Measurements from ENCODE around the gene TRAF1. TPM values are rescaled to one million over a fixed set of nuclear protein-coding genes. Genes with fewer than 3 reads are reported as not detected.

TRAF1 gene
- total and polyA plus RNA-seq, 4 donors: 0.38 to 2.6 (median 0.71) TPM

DNA sequence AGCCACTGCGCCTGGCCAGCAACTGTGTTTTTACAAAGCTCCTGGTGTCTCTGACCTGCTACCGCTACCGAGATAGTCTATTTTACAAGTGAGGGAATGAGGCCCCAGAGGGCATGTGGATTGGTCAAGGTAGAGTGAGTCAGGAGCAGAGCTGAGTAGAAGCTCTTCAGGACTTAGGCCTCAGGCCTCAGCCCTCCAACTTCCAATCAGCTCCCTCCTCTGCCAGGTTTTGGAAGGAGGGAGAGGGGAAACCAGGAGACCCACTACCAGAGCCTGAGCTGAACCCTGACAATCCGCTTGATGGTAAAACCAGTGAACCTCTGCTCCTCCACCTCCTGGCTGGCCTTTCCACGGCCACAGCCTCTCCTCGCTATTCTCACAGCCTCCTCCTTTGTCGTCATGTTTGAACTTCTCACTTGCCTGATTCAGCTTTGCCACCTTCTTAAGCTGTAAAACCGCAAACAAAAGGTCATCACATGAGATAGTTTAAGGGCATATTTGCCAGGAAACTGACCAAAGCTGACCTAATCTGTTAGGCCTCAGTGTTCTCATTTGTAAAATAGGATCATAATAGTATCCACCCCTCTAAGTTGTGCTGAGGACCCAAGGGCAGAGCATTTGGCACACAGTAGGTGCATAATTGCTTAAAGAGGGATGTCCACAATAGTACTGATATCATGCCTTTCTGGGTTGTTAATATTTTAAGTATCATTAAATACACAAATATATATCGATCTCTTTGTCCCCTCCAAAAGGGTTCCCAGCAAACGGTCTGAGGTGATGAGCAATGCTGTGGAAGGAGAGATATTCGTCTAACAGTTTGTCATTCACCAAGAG is 1.7 kb downstream of the TRAF1 start:
- H3K27me3 ChIP-seq (ENCODE audit: control insufficient read depth in 4 of 4, insufficient read depth in 4 of 4, low read length in 3 of 4): no peaks in the 10 kb centered on the region
- DNase-seq (ENCODE audit: low spot score): no peak
- no peaks in the 10 kb centered on the region for H3K36me3 ChIP-seq (ENCODE audit: control insufficient read depth in 4 of 4, insufficient read depth in 3 of 4, low read depth in 1 of 4, low read length in 3 of 4)
- H3K27ac ChIP-seq (ENCODE audit: low read depth in 1 of 2, low read length in 2 of 2): peak overlapping the region in 1 of 2 donors; percentile 61
- H3K9ac ChIP-seq (ENCODE audit: low read depth in 1 of 2, low read length in 2 of 2): peak overlapping the region in 1 of 2 donors; percentile 39
- H3K4me3 ChIP-seq (ENCODE audit: low read depth in 1 of 3, low read length in 3 of 3): no peak overlapping the region
- H3K4me1 ChIP-seq (ENCODE audit: control insufficient read depth in 4 of 4, insufficient read depth in 4 of 4, low read length in 3 of 4): peaks cover 0 to 10% (median 6%) of the 10 kb centered on the region in 4 donors
- no peaks in the 10 kb centered on the region for H3K9me3 ChIP-seq (ENCODE audit: control insufficient read depth in 4 of 4, low read length in 3 of 4)
- WGBS: 87% methylated on average over 11 of the region's 11 CpGs
- TF ChIP-seq SP1 (IDR thresholded peaks at IDR 0.05) (no peak), JUND (IDR thresholded peaks at IDR 0.05) (no peak), RAD21 (IDR thresholded peaks at IDR 0.05) (no peak), RXRA (IDR thresholded peaks at IDR 0.05) (no peak), EGR1 (IDR thresholded peaks at IDR 0.05; ENCODE audit: low read depth in 2 of 2) (no peak), NR2F2 (IDR thresholded peaks at IDR 0.05) (no peak), TAF1 (conservative IDR thresholded peaks at IDR 0.05) (no peak), HNF4G (IDR thresholded peaks at IDR 0.05) (no peak)
- TF ChIP-seq, protein P1, sequence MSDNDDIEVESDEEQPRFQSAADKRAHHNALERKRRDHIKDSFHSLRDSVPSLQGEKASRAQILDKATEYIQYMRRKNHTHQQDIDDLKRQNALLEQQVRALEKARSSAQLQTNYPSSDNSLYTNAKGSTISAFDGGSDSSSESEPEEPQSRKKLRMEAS (IDR thresholded peaks at IDR 0.05): no peak
- TF ChIP-seq, protein P2, sequence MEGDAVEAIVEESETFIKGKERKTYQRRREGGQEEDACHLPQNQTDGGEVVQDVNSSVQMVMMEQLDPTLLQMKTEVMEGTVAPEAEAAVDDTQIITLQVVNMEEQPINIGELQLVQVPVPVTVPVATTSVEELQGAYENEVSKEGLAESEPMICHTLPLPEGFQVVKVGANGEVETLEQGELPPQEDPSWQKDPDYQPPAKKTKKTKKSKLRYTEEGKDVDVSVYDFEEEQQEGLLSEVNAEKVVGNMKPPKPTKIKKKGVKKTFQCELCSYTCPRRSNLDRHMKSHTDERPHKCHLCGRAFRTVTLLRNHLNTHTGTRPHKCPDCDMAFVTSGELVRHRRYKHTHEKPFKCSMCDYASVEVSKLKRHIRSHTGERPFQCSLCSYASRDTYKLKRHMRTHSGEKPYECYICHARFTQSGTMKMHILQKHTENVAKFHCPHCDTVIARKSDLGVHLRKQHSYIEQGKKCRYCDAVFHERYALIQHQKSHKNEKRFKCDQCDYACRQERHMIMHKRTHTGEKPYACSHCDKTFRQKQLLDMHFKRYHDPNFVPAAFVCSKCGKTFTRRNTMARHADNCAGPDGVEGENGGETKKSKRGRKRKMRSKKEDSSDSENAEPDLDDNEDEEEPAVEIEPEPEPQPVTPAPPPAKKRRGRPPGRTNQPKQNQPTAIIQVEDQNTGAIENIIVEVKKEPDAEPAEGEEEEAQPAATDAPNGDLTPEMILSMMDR (IDR thresholded peaks at IDR 0.05; ENCODE audit: low read depth, low read length, missing input control): no peak
- TF ChIP-seq, protein P3, sequence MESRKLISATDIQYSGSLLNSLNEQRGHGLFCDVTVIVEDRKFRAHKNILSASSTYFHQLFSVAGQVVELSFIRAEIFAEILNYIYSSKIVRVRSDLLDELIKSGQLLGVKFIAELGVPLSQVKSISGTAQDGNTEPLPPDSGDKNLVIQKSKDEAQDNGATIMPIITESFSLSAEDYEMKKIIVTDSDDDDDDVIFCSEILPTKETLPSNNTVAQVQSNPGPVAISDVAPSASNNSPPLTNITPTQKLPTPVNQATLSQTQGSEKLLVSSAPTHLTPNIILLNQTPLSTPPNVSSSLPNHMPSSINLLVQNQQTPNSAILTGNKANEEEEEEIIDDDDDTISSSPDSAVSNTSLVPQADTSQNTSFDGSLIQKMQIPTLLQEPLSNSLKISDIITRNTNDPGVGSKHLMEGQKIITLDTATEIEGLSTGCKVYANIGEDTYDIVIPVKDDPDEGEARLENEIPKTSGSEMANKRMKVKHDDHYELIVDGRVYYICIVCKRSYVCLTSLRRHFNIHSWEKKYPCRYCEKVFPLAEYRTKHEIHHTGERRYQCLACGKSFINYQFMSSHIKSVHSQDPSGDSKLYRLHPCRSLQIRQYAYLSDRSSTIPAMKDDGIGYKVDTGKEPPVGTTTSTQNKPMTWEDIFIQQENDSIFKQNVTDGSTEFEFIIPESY (IDR thresholded peaks at IDR 0.05): no peak

DNA sequence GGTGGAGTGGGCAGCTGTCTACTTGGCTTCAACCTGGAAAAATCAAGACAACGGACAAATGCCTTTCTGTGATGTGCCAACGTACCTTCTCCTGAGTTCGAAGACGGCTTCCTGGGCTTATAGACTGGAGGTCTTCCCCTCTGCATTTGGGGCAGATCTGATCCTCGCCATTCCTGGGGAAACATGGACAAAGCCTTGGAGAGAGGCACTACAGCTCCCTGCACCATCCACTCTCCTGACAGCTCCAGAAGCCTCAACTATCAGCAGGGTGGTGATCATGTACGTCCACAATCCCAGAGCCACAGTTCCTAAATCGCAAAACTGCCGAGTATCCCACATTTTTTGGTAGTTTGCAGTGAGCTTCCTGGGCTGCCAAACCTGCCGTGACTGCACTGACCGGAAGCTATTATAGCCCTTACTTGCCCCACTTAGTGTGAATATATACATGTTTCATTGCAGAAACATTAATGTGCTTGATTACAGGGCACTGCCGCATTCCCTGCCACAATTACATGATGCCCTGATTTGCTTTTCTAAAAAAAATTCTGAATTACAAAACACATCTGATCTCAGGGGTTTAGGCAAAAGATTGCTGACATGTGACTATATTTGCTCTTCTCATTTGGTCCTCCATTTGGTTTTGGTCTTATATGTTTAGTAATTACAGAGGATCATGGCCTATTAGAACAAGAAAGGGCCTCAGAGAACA is 2.8 kb downstream of the TRAF1 start:
- WGBS: 90% methylated on average over 11 of the region's 11 CpGs
- H3K4me1 ChIP-seq (ENCODE audit: control insufficient read depth in 4 of 4, insufficient read depth in 4 of 4, low read length in 3 of 4): peaks cover 0 to 6% (median 3%) of the 10 kb centered on the region in 4 donors
- TF ChIP-seq HNF4A (conservative IDR thresholded peaks at IDR 0.05): no peak
- TF ChIP-seq, protein P4, sequence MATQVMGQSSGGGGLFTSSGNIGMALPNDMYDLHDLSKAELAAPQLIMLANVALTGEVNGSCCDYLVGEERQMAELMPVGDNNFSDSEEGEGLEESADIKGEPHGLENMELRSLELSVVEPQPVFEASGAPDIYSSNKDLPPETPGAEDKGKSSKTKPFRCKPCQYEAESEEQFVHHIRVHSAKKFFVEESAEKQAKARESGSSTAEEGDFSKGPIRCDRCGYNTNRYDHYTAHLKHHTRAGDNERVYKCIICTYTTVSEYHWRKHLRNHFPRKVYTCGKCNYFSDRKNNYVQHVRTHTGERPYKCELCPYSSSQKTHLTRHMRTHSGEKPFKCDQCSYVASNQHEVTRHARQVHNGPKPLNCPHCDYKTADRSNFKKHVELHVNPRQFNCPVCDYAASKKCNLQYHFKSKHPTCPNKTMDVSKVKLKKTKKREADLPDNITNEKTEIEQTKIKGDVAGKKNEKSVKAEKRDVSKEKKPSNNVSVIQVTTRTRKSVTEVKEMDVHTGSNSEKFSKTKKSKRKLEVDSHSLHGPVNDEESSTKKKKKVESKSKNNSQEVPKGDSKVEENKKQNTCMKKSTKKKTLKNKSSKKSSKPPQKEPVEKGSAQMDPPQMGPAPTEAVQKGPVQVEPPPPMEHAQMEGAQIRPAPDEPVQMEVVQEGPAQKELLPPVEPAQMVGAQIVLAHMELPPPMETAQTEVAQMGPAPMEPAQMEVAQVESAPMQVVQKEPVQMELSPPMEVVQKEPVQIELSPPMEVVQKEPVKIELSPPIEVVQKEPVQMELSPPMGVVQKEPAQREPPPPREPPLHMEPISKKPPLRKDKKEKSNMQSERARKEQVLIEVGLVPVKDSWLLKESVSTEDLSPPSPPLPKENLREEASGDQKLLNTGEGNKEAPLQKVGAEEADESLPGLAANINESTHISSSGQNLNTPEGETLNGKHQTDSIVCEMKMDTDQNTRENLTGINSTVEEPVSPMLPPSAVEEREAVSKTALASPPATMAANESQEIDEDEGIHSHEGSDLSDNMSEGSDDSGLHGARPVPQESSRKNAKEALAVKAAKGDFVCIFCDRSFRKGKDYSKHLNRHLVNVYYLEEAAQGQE (IDR thresholded peaks at IDR 0.05): no peak
- no peak overlapping the region for H3K4me3 ChIP-seq (ENCODE audit: low read depth in 1 of 3, low read length in 3 of 3)
- H3K9ac ChIP-seq (ENCODE audit: low read depth in 1 of 2, low read length in 2 of 2): no peak overlapping the region
- no peak overlapping the region for H3K27ac ChIP-seq (ENCODE audit: low read depth in 1 of 2, low read length in 2 of 2)
- no peaks in the 10 kb centered on the region for H3K27me3 ChIP-seq (ENCODE audit: control insufficient read depth in 4 of 4, insufficient read depth in 4 of 4, low read length in 3 of 4)
- H3K9me3 ChIP-seq (ENCODE audit: control insufficient read depth in 4 of 4, low read length in 3 of 4): no peaks in the 10 kb centered on the region
- no peak for DNase-seq (ENCODE audit: low spot score)
- H3K36me3 ChIP-seq (ENCODE audit: control insufficient read depth in 4 of 4, insufficient read depth in 3 of 4, low read depth in 1 of 4, low read length in 3 of 4): no peaks in the 10 kb centered on the region

Measured in liver (tissue), 9 donors.